Measurements from ENCODE around the gene LYST.

The LYST gene

GRCh38 chr1:235892734-235893413, 26.2 kb upstream of the LYST start:
- TF ChIP-seq GATA2 (IDR thresholded peaks at IDR 0.05; ENCODE audit: low read depth, low read length) (no peak), GATA3 (IDR thresholded peaks at IDR 0.05; ENCODE audit: low read depth, low read length) (no peak)

- TF ChIP-seq GATA3 (IDR thresholded peaks at IDR 0.05; ENCODE audit: low read depth, low read length), result no peak
- no peak for TF ChIP-seq GATA2 (IDR thresholded peaks at IDR 0.05; ENCODE audit: low read depth, low read length)
These were observed 25.5 kb upstream of the LYST start for GRCh38 chr1:235892202-235892601.

GRCh38 chr1:235888119-235888643, 21.5 kb upstream of the LYST start:
- no peak for TF ChIP-seq GATA2 (IDR thresholded peaks at IDR 0.05; ENCODE audit: low read depth, low read length)
- no peak for TF ChIP-seq GATA3 (IDR thresholded peaks at IDR 0.05; ENCODE audit: low read depth, low read length)

GRCh38 chr1:235887676-235888075, 21.0 kb upstream of the LYST start:
- no peak for TF ChIP-seq GATA2 (IDR thresholded peaks at IDR 0.05; ENCODE audit: low read depth, low read length)
- no peak for TF ChIP-seq GATA3 (IDR thresholded peaks at IDR 0.05; ENCODE audit: low read depth, low read length)

DNA sequence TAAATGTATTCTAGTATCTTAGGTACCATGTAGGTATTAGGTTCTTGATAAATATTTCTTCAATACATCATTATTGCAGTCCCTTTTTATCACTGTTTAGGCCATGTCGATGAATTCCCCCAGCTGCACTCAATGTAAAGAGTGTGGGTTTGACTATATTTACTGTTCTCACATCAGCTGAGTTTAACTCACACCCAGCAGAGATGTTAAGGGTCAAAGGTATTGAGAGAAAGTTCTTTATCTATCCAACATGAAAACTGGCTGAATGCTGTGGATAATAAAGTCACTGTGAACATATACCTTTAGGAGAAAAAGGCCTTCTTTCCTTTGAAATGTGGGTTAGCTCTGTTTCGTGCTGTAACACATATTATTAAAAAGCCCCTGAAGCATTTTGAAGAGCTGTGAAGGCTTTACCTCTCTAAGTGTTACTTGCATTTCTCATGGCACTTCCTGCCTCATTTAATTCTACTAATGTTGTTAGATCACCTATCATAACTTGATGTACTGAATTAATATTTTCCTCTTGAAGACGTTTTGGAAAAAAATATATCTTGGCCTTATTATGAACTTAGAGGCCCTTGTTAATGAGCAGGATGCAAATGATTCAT, 19.1 kb upstream of the LYST start:
- TF ChIP-seq GATA3 (IDR thresholded peaks at IDR 0.05; ENCODE audit: low read depth, low read length) (no peak), GATA2 (IDR thresholded peaks at IDR 0.05; ENCODE audit: low read depth, low read length) (no peak)

DNA sequence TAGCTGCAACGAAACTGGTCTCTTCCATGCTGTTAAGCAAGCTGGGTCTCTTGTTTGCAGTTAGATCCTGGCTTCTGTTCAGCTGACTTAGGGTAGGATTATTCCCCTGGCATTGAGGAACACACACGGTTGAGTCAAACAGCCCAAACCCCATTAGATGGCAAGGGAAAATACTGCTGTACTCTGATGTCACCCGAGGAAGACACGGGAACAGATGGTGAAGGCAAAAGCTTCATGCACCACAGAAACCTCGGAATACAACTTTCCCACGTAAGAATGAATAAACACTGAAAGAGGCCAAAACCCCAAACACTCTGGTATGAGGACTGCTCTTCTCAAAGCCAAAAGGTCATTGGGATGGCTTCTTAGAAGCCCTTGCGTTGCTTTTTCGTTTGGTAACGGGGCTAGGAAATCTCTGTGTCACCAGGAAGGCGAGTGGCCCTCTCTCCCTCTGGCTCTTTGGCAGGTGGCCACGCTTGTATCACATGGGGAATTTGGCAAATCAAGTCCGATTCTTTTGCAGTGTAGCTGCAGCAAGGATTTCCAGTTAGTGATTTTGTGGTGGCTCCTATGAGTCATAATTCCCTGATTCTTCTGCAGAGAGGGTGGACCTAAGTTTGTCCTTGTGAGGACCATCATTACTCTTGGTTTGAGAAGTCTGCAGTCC, 16.7 kb upstream of the LYST start:
- TF ChIP-seq GATA3 (IDR thresholded peaks at IDR 0.05; ENCODE audit: low read depth, low read length), result no peak

- TF ChIP-seq GATA2 (IDR thresholded peaks at IDR 0.05; ENCODE audit: low read depth, low read length), result no peak
These were observed 16.1 kb upstream of the LYST start for GRCh38 chr1:235882816-235883215.

DNA sequence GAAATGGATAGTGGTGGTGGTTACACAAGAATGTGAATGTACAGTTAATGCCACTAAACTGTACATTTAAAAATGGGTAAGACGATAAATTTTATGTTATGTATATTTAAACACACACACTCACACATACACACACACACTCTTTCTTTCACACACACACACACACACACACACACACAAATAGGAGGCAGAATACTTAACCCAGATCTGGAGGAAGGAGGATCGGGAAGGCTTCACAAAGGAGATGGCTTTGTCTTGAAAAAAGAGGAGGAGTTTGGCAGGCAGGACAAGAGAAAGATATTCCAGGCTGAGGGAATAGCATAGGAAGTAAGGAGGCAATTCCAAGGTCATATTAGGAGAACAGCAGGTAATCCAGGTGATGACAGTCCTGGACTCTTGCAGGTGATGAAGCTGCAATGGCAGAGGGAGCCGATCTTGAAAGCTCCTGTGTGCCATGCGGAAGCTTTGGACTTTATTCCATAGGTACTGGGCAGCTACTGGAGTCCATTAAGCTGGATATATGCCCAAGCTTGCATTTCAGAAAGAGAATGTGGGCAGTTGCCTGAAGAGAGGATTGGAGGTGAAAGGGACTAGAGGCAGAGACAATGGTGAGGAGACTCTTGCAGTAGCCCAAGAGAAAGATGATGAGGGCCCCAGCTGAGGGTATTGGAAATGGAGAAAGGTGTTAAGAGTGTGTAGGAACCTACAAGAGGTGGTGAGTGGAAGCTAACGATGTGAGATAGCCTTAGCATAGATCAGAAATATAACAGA, 15.4 kb upstream of the LYST start:
- TF ChIP-seq GATA2 (IDR thresholded peaks at IDR 0.05; ENCODE audit: low read depth, low read length), result no peak
- no peak for TF ChIP-seq GATA3 (IDR thresholded peaks at IDR 0.05; ENCODE audit: low read depth, low read length)

GRCh38 chr1:235878082-235878811, 11.5 kb upstream of the LYST start:
- TF ChIP-seq GATA2 (IDR thresholded peaks at IDR 0.05; ENCODE audit: low read depth, low read length) (no peak), GATA3 (IDR thresholded peaks at IDR 0.05; ENCODE audit: low read depth, low read length) (no peak)

DNA sequence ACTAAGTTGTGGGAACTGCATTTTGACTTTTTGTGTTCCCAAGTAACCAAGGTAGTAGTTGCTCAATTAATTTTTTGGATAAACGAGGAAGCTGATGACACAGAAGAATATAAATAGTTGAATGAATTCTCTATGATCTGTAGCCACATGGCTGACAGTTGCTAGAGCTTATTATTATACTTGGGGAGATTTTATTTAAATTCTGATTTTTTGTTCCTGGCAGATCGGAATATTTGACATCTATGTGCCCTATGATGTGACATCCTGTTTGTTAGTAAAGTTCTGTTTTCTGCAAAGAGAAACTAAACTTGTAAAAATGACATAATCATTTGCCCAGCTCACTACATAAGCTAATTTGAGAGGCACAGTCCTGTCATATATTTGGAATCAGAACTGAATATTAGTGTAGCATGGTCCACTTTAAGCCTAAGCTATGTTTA, 9.7 kb upstream of the LYST start:
- no peak for TF ChIP-seq GATA3 (IDR thresholded peaks at IDR 0.05; ENCODE audit: low read depth, low read length)
- TF ChIP-seq GATA2 (IDR thresholded peaks at IDR 0.05; ENCODE audit: low read depth, low read length), result no peak

- TF ChIP-seq GATA3 (IDR thresholded peaks at IDR 0.05; ENCODE audit: low read depth, low read length) (no peak), GATA2 (IDR thresholded peaks at IDR 0.05; ENCODE audit: low read depth, low read length) (no peak)
These were observed 8.4 kb upstream of the LYST start for GRCh38 chr1:235875036-235875597.

DNA sequence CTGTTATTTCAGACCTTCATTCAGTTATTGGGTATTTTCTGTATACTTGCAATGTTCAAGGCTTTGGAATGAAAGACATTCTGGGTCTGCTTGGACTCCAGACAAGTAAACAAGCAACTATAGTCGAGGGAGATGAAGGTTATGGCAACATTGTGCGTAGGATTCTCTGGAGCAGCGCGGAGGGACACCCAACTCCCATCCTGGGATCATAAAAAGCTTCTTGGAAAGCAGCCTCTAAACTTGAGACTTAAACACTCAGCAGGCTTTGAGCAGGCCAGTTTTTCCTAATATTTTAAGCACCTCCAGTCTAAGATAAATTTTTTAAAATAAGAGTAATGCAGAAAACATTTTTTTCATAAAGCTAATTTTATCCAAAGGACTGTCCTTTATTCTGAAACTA, 7.6 kb upstream of the LYST start:
- no peak for TF ChIP-seq GATA2 (IDR thresholded peaks at IDR 0.05; ENCODE audit: low read depth, low read length)

- TF ChIP-seq GATA2 (IDR thresholded peaks at IDR 0.05; ENCODE audit: low read depth, low read length), result no peak
These were observed 6.9 kb upstream of the LYST start for GRCh38 chr1:235873571-235873970.
